ENCODE results near the gene ZMYND12. TPM values are rescaled to one million over a fixed set of nuclear protein-coding genes. Genes with fewer than 3 reads are reported as not detected.

ZMYND12 gene
- total and polyA plus RNA-seq, 2 donors (not counting 3 experiments of a cell fraction or from before 2014, with no cell fraction given) = 0.33 to 0.40 TPM

DNA sequence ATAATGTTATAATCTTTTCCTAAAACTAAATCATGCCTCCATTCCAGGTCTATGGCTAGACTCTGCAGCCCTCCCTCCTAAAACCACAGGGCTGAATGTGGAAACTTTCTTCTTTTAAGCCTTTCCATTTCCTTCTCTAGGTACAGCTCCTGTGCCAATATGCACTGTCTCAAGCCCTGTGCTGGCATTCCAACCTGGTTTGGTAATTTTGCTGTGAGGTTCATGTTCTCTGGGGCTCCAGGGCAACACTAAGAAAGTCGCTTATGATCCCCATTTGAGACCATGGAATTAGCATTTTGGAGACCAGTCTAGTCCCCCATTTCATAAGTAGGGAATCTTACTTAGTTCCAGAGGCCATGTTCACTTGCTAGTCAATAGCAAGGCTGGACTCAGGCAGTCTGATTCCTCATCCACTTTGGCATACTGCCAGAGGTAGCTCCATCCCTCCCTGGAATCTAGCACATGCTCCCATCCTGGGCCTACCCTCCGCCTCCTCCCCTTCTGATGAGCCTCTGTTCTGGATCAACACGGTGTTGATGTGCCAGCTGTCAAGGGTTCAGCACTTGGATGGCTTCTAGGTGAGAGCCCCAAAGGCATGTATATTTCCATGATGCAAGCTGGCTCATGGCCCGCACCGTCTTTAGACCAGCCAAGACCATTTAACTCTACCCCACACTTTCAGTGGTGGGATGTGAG lies 36.5 kb downstream of the ZMYND12 start:
- H3K36me3 ChIP-seq (ENCODE audit: control insufficient read depth in 2 of 2, extremely low read depth in 1 of 2, insufficient read depth in 2 of 2, low read length in 2 of 2) = no peaks in the 10 kb centered on the region
- no peak overlapping the region for H3K4me2 ChIP-seq (ENCODE audit: insufficient read depth, low read length)
- H3K9me3 ChIP-seq (replicated peaks; ENCODE audit: control insufficient read depth, insufficient read depth, low read length) = no peaks in the 10 kb centered on the region
- intact Hi-C loops (cut with micrococcal nuclease) = no loop called here
- H3K9ac ChIP-seq (replicated peaks; ENCODE audit: extremely low read depth, insufficient read depth, low read length) = no peak overlapping the region
- H4K20me1 ChIP-seq (replicated peaks; ENCODE audit: control insufficient read depth, extremely low read depth, insufficient read depth, low read length) = no peaks in the 10 kb centered on the region
- FAIRE-seq = no peak
- CTCF ChIA-PET = interaction anchor here (1.3 kb wide), 1 partner anchor 8 kb away, joined by 4 read pairs; no protein-coding TSS in a partner anchor
- TF ChIP-seq JUN (IDR thresholded peaks at IDR 0.05; ENCODE audit: borderline replicate concordance, insufficient read depth, insufficient read length, low read depth) = no peak
- no peak for TF ChIP-seq MYC (IDR thresholded peaks at IDR 0.05; ENCODE audit: low read depth, low read length)
- TF ChIP-seq, protein P1, sequence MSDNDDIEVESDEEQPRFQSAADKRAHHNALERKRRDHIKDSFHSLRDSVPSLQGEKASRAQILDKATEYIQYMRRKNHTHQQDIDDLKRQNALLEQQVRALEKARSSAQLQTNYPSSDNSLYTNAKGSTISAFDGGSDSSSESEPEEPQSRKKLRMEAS (IDR thresholded peaks at IDR 0.05; ENCODE audit: insufficient read depth, insufficient read length) = no peak
- no peak for TF ChIP-seq EZH2 (IDR thresholded peaks at IDR 0.05; ENCODE audit: borderline replicate concordance, low read depth, low read length, severe bottlenecking)
- TF ChIP-seq POLR2AphosphoS5 (IDR thresholded peaks at IDR 0.05; ENCODE audit: insufficient read depth, low read depth, low read length) = no peak
- H3K4me1 ChIP-seq (ENCODE audit: control insufficient read depth, extremely low read depth, insufficient read depth, low read length) = peaks cover 2% of the 10 kb centered on the region
- no peaks in the 10 kb centered on the region for H3K79me2 ChIP-seq (ENCODE audit: control insufficient read depth, insufficient read depth, low read length)
- no peak overlapping the region for H2AFZ ChIP-seq (ENCODE audit: low read depth, low read length)
- no TSS peak for BruUV-seq (replicated peaks)
- dilution Hi-C loops (cut with MboI; ENCODE audit: extremely low pct_ligation_motif_present, low sequenced_read_pairs) = no loop called here
- no peak overlapping the region for H3K4me3 ChIP-seq (replicated peaks in 1 of 3; ENCODE audit: insufficient read depth in 1 of 3, low read depth in 1 of 3, low read length in 3 of 3)
- H3K27me3 ChIP-seq (ENCODE audit: control insufficient read depth in 2 of 2, insufficient read depth in 2 of 2, low read length in 2 of 2) = peaks cover 10 to 13% of the 10 kb centered on the region in 2 experiments
- POLR2A ChIA-PET = no interaction called here
- DNase-seq (ENCODE audit: low read depth, low spot score) = no peak
- H3K9me1 ChIP-seq (replicated peaks; ENCODE audit: control insufficient read depth, extremely low read depth, insufficient read depth, low read length) = no peaks in the 10 kb centered on the region
- no peak overlapping the region for H3K27ac ChIP-seq (ENCODE audit: insufficient read depth, low read depth, low read length)

GRCh38 chr1:42418516-42418915 lies 37.3 kb downstream of the ZMYND12 start:
- peaks cover 10 to 13% of the 10 kb centered on the region in 2 experiments for H3K27me3 ChIP-seq (ENCODE audit: control insufficient read depth in 2 of 2, insufficient read depth in 2 of 2, low read length in 2 of 2)
- no peaks in the 10 kb centered on the region for H3K79me2 ChIP-seq (ENCODE audit: control insufficient read depth, insufficient read depth, low read length)
- peaks cover 2% of the 10 kb centered on the region for H3K4me1 ChIP-seq (ENCODE audit: control insufficient read depth, extremely low read depth, insufficient read depth, low read length)
- H3K4me3 ChIP-seq (replicated peaks in 1 of 3; ENCODE audit: insufficient read depth in 1 of 3, low read depth in 1 of 3, low read length in 3 of 3) = no peak overlapping the region
- DNase-seq (ENCODE audit: low read depth, low spot score) (no peak), FAIRE-seq (no peak)
- intact Hi-C loops (cut with micrococcal nuclease) = no loop called here
- no TSS peak for BruUV-seq (replicated peaks)
- H3K27ac ChIP-seq (ENCODE audit: insufficient read depth, low read depth, low read length) = no peak overlapping the region
- H3K36me3 ChIP-seq (ENCODE audit: control insufficient read depth in 2 of 2, extremely low read depth in 1 of 2, insufficient read depth in 2 of 2, low read length in 2 of 2) = no peaks in the 10 kb centered on the region
- ChIA-PET POLR2A (no interaction called here), CTCF (no interaction called here)
- no peak overlapping the region for H2AFZ ChIP-seq (ENCODE audit: low read depth, low read length)
- dilution Hi-C loops (cut with MboI; ENCODE audit: extremely low pct_ligation_motif_present, low sequenced_read_pairs) = no loop called here
- H3K4me2 ChIP-seq (ENCODE audit: insufficient read depth, low read length) = no peak overlapping the region
- no peaks in the 10 kb centered on the region for H4K20me1 ChIP-seq (replicated peaks; ENCODE audit: control insufficient read depth, extremely low read depth, insufficient read depth, low read length)
- TF ChIP-seq POLR2AphosphoS5 (IDR thresholded peaks at IDR 0.05; ENCODE audit: insufficient read depth, low read depth, low read length) (no peak), GATA2 (IDR thresholded peaks at IDR 0.05; ENCODE audit: insufficient read depth, insufficient read length, low read depth, low read length) (no peak), POLR2A (IDR thresholded peaks at IDR 0.05; ENCODE audit: low read depth, low read length) (no peak), CTCF (IDR thresholded peaks at IDR 0.05; ENCODE audit: extremely low read depth in 1 of 2, insufficient read depth in 1 of 2, low read depth in 1 of 2, low read length in 2 of 2) (no peak), MYC (IDR thresholded peaks at IDR 0.05; ENCODE audit: low read depth, low read length) (no peak), FOS (IDR thresholded peaks at IDR 0.05; ENCODE audit: borderline replicate concordance, insufficient read depth, low read length) (no peak)
- TF ChIP-seq, protein P1 (IDR thresholded peaks at IDR 0.05; ENCODE audit: insufficient read depth, insufficient read length) = no peak
- H3K9me1 ChIP-seq (replicated peaks; ENCODE audit: control insufficient read depth, extremely low read depth, insufficient read depth, low read length) = no peaks in the 10 kb centered on the region
- no peak overlapping the region for H3K9ac ChIP-seq (replicated peaks; ENCODE audit: extremely low read depth, insufficient read depth, low read length)
- H3K9me3 ChIP-seq (replicated peaks; ENCODE audit: control insufficient read depth, insufficient read depth, low read length) = no peaks in the 10 kb centered on the region
